IMR-90 (cell line): Measurements from ENCODE around the gene MSX1. TPM values are rescaled to one million over a fixed set of nuclear protein-coding genes. Genes with fewer than 3 reads are reported as not detected.

Experiments
- ATAC-seq: fragments of 200-7000 bp; cut with Tn5 transposase; 2 replicates; pipeline ENCODE4 v1.9.1; 2020; ENCODE audit warnings: low read depth, mild to moderate bottlenecking, moderate library complexity
- BruUV-seq: library from RNA; stranded (reverse); fragments of 400-500 nt; replicated peaks from 2 replicates; lab custom pipeline; 2021; lab: Mats Ljungman, UMichigan
- CTCF ChIA-PET: fragments of 300-600 bp; formaldehyde crosslinking; extraction: SDS; loops from one replicate; lab custom pipeline; 2021; ENCODE audit warnings: antibody characterized with exemption; lab: Yijun Ruan, JAX
- POLR2A ChIA-PET: fragments of 300-600 bp; sonication (Branson Sonifier 250); formaldehyde crosslinking; loops from one replicate; lab custom pipeline; 2022; ENCODE audit warnings: antibody characterized with exemption; ENCODE audit not compliant: unreplicated experiment; lab: Charles Lee
- DNase-seq: peaks from one replicate; pipeline ENCODE4 v3.0.0; 2013
- H2AFZ ChIP-seq: replicated peaks from 2 replicates; pipeline ENCODE3; 2013; ENCODE audit warnings: low read length, mild to moderate bottlenecking; ENCODE audit not compliant: poor library complexity
- H2AK5ac ChIP-seq: 2 replicates; pipeline ENCODE4 v1.6.1; 2013; ENCODE audit warnings: low read depth, low read length, inconsistent platforms
- H2AK9ac ChIP-seq: replicated peaks from 2 replicates; pipeline ENCODE3; 2013; ENCODE audit warnings: mild to moderate bottlenecking, low read depth, low read length, moderate library complexity; ENCODE audit not compliant: poor library complexity
- H2BK120ac ChIP-seq: 2 replicates; pipeline ENCODE4 v1.6.1; 2013; ENCODE audit warnings: low read depth, low read length, inconsistent platforms
- H2BK15ac ChIP-seq: 3 replicates; pipeline ENCODE4 v1.6.1; 2013; ENCODE audit warnings: low read depth, low read length, inconsistent platforms
- H2BK20ac ChIP-seq: 2 replicates; pipeline ENCODE4 v1.6.1; 2013; ENCODE audit warnings: low read depth, mild to moderate bottlenecking, inconsistent platforms, low read length, moderate library complexity
- H2BK5ac ChIP-seq: 2 replicates; pipeline ENCODE4 v1.6.1; 2013; ENCODE audit warnings: mild to moderate bottlenecking, low read depth, low read length, inconsistent platforms; ENCODE audit not compliant: poor library complexity, severe bottlenecking
- H3K14ac ChIP-seq: replicated peaks from 2 replicates; pipeline ENCODE4 v1.6.1; 2013; ENCODE audit warnings: low read depth, low read length, inconsistent platforms
- H3K18ac ChIP-seq: 2 replicates; pipeline ENCODE4 v1.6.1; 2013; ENCODE audit warnings: low read depth, low read length, control low read depth
- H3K23ac ChIP-seq: 2 replicates; pipeline ENCODE4 v1.6.1; 2013; ENCODE audit warnings: low read depth, low read length, inconsistent platforms
- H3K27ac ChIP-seq: 2 replicates; pipeline ENCODE4 v1.5.1; 2013; ENCODE audit warnings: mild to moderate bottlenecking, control low read depth, low read length; ENCODE audit not compliant: insufficient read depth
- H3K27me3 ChIP-seq: 2 replicates; pipeline ENCODE4 v1.6.1; 2013; ENCODE audit warnings: low read length; ENCODE audit not compliant: control insufficient read depth, insufficient read depth
- H3K36me3 ChIP-seq: 2 replicates; pipeline ENCODE4 v1.6.1; 2013; ENCODE audit warnings: low read length, mixed read lengths; ENCODE audit not compliant: control insufficient read depth, insufficient read depth
- H3K4ac ChIP-seq: 2 replicates; pipeline ENCODE4 v1.6.1; 2013; ENCODE audit warnings: low read depth, low read length, inconsistent platforms
- H3K4me1 ChIP-seq: 2 replicates; pipeline ENCODE4 v1.6.1; 2013; ENCODE audit warnings: low read length, mixed read lengths; ENCODE audit not compliant: control insufficient read depth, insufficient read depth
- H3K4me2 ChIP-seq: 2 replicates; pipeline ENCODE4 v1.6.1; 2013; ENCODE audit warnings: low read depth, mild to moderate bottlenecking, control low read depth, low read length, moderate library complexity
- H3K4me3 ChIP-seq: 2 replicates; pipeline ENCODE4 v1.5.1; 2013; ENCODE audit warnings: low read depth, mild to moderate bottlenecking, control low read depth, low read length, moderate library complexity; ENCODE audit not compliant: insufficient read depth
- H3K56ac ChIP-seq: 2 replicates; pipeline ENCODE4 v1.6.1; 2013; ENCODE audit warnings: low read length, inconsistent platforms; ENCODE audit not compliant: insufficient read depth; ENCODE audit errors: extremely low read depth
- H3K79me1 ChIP-seq, 2 experiments: 2 replicates each; pipeline ENCODE4 v1.6.1; 2013; ENCODE audit warnings: low read length in 2 of 2, inconsistent platforms in 1 of 2, low read depth in 1 of 2
- H3K9ac ChIP-seq: 2 replicates; pipeline ENCODE4 v1.6.1; 2013; ENCODE audit warnings: low read depth, low read length, control low read depth
- H3K9me1 ChIP-seq: 2 replicates; pipeline ENCODE4 v1.6.1; 2013; ENCODE audit warnings: low read length, inconsistent platforms; ENCODE audit not compliant: insufficient read depth
- H3K9me3 ChIP-seq: 2 replicates; pipeline ENCODE4 v1.6.1; 2013; ENCODE audit warnings: low read length; ENCODE audit not compliant: control insufficient read depth, insufficient read depth
- H4K20me1 ChIP-seq: 2 replicates; pipeline ENCODE4 v1.6.1; 2013; ENCODE audit warnings: low read length, inconsistent platforms; ENCODE audit not compliant: insufficient read depth
- H4K5ac ChIP-seq: 2 replicates; pipeline ENCODE4 v1.6.1; 2013; ENCODE audit warnings: mild to moderate bottlenecking, low read depth, low read length, control low read depth
- H4K8ac ChIP-seq, 2 experiments: 2 replicates each; pipeline ENCODE4 v1.6.1; 2013; ENCODE audit warnings: low read depth in 2 of 2, low read length in 2 of 2, control low read depth in 1 of 2, inconsistent platforms in 1 of 2
- H4K91ac ChIP-seq: 2 replicates; pipeline ENCODE4 v1.6.1; 2013; ENCODE audit warnings: low read depth, low read length, inconsistent platforms; ENCODE audit not compliant: insufficient read depth
- CEBPB ChIP-seq: IDR thresholded peaks from 2 replicates; pipeline ENCODE4 v1.6.1; 2012; ENCODE audit warnings: low read depth, low read length, improper control_type of control experiment
- CHD1 ChIP-seq: IDR thresholded peaks from 2 replicates; pipeline ENCODE4 v1.6.1; 2012; ENCODE audit warnings: low read depth, low read length, improper control_type of control experiment
- WGBS, 2 experiments: methylation state at CpG; one replicate each; pipeline versions ENCODE4 v1.1.5 to v1.1.7; 2013; ENCODE audit warnings: missing lambda C conversion rate in 2 of 2; ENCODE audit not compliant: insufficient read length in 1 of 2; ENCODE audit errors: extremely low coverage in 2 of 2; 5-methylcytosine and 5-hydroxymethylcytosine counted together
- dilution Hi-C: fragments of 300-500 bp; cut with HindIII; formaldehyde crosslinking; loops from one replicate; pipeline ENCODE4 v1.14.3; 2018; ENCODE audit warnings: low sequenced_read_pairs; ENCODE audit not compliant: unreplicated experiment
- in situ Hi-C: fragments of 300-500 bp; cut with MboI; formaldehyde crosslinking; loops from 3 replicates; pipeline ENCODE4 v1.14.3; 2019; ENCODE audit warnings: low sequenced_read_pairs, inconsistent platforms, mixed read lengths
- intact Hi-C: fragments of 100-400 bp; cut with micrococcal nuclease; formaldehyde crosslinking; loops from 2 replicates; pipeline ENCODE4 v1.10.0; 2022
- polyA plus RNA-seq, 3 experiments: library from polyadenylated mRNA; depleted of rRNA; stranded (reverse); fragments of >200 nt; gene quantifications; 2 replicates each; pipeline ENCODE4 v1.2.3, GENCODE V29; 2012; ENCODE audit warnings: low replicate concordance in 1 of 3
- total RNA-seq: library from RNA; depleted of rRNA; stranded (reverse); fragments of >200 nt; gene quantifications from 2 replicates; pipeline ENCODE4 v1.2.3, GENCODE V29; 2012
- TF ChIP-seq, protein P1 (sequence below): fragments of 150-350 bp; IDR thresholded peaks from 2 replicates; pipeline ENCODE4 v1.6.1; 2017; ENCODE audit warnings: mild to moderate bottlenecking, antibody characterized with exemption, low read length, low read depth

The MSX1 gene
- total and polyA plus RNA-seq, 2 of the 4 experiments (the other 2 are of a cell fraction), result 1.1 to 3.9 TPM

DNA sequence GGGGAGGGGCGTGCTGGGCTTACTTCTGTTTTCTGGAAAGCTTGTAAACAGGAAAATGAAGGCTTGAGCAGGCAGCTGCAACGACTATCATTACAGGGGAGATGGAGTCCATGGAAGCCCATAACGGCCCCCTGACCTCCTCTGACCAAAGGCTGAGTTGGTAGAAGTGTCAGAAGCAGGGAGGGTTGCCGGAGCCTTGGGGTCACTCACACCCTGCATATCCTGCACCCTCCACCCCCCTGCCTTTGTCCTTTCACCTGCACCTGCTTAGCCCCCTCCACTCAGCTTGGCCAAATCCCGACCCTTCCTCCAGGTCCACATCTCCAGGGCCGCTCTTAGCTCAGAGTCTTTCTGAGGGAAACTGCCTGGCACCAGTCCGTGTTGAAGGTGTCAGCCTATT is 12.5 kb upstream of the MSX1 start:
- dilution Hi-C loops (no loop called here), in situ Hi-C loops (no loop called here)
- CTCF ChIA-PET, result no interaction called here

More for the DNA sequence above, 12.5 kb upstream of the MSX1 start:
- no CpG with 5 or more reads among the region's 7 CpGs for WGBS, 2 experiments
- no peak overlapping the region for H3K18ac ChIP-seq
- H3K4me1 ChIP-seq, result no peaks in the 10 kb centered on the region
- no peak overlapping the region for H3K14ac ChIP-seq
- no peak overlapping the region for H3K4ac ChIP-seq
- no peaks in the 10 kb centered on the region for H3K79me1 ChIP-seq
- no peak overlapping the region for H4K8ac ChIP-seq
- TF ChIP-seq, protein P1, sequence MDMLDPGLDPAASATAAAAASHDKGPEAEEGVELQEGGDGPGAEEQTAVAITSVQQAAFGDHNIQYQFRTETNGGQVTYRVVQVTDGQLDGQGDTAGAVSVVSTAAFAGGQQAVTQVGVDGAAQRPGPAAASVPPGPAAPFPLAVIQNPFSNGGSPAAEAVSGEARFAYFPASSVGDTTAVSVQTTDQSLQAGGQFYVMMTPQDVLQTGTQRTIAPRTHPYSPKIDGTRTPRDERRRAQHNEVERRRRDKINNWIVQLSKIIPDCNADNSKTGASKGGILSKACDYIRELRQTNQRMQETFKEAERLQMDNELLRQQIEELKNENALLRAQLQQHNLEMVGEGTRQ, result no peak
- TF ChIP-seq CHD1, result no peak
- TF ChIP-seq CEBPB, result no peak
- H2BK20ac ChIP-seq, result no peak overlapping the region
- no peak overlapping the region for H3K27ac ChIP-seq
- H2AK5ac ChIP-seq, result no peak overlapping the region
- POLR2A ChIA-PET, result no interaction called here
- H2BK15ac ChIP-seq, result no peak overlapping the region
- H2BK120ac ChIP-seq, result no peak overlapping the region
- no peak overlapping the region for H3K4me3 ChIP-seq
- H3K9me3 ChIP-seq, result no peaks in the 10 kb centered on the region
- no peak overlapping the region for H2AK9ac ChIP-seq
- H3K56ac ChIP-seq, result no peak overlapping the region
- no peak overlapping the region for H3K23ac ChIP-seq
- H4K91ac ChIP-seq, result no peak overlapping the region
- no peak overlapping the region for H2AFZ ChIP-seq
- DNase-seq, result no peak
- BruUV-seq, result no TSS peak
- no peaks in the 10 kb centered on the region for H3K9me1 ChIP-seq
- H2BK5ac ChIP-seq, result no peak overlapping the region
- ATAC-seq, result no peak
- no peak overlapping the region for H4K5ac ChIP-seq
- H3K27me3 ChIP-seq, result peaks cover 26% of the 10 kb centered on the region; the same call in 1 of the 2 replicates
- H4K20me1 ChIP-seq, result no peaks in the 10 kb centered on the region
- intact Hi-C loops, result no loop called here
- H3K36me3 ChIP-seq, result no peaks in the 10 kb centered on the region
- H3K4me2 ChIP-seq, result no peak overlapping the region
- no peak overlapping the region for H3K9ac ChIP-seq
